ENCODE measurements around the gene NKX1-2. TPM values are rescaled to one million over a fixed set of nuclear protein-coding genes. Genes with fewer than 3 reads are reported as not detected.

The NKX1-2 gene
- total and polyA plus RNA-seq, 4 donors = 0.02 to 0.06 TPM; not detected in 2

- no peak overlapping the region for H3K27ac ChIP-seq (ENCODE audit: low read depth in 1 of 2, low read length in 1 of 2)
- WGBS, 2 donors = 2% methylated on average over 49 to 59 of the region's 59 CpGs
- no peak for TF ChIP-seq CTCF (IDR thresholded peaks at IDR 0.05; ENCODE audit: control extremely low read depth, extremely low read depth)
- H3K36me3 ChIP-seq (ENCODE audit: control insufficient read depth in 4 of 4, insufficient read depth in 4 of 4, low read length in 4 of 4) = no peaks in the 10 kb centered on the region
- no peak overlapping the region for H3K9ac ChIP-seq (ENCODE audit: insufficient read depth in 1 of 2, low read length in 2 of 2)
- ATAC-seq (ENCODE audit: insufficient read depth, low FRiP score) = no peak
- no peaks in the 10 kb centered on the region for H3K9me3 ChIP-seq (ENCODE audit: control insufficient read depth in 4 of 4, insufficient read depth in 3 of 4, low read length in 3 of 4)
- H3K4me1 ChIP-seq (ENCODE audit: control insufficient read depth in 5 of 5, insufficient read depth in 5 of 5, low read length in 5 of 5) = peaks cover 0 to 22% (median 12%) of the 10 kb centered on the region in 5 donors
- DNase-seq = no peak
- peaks cover 31 to 86% (median 75%) of the 10 kb centered on the region in 3 donors for H3K27me3 ChIP-seq (ENCODE audit: control insufficient read depth in 3 of 3, insufficient read depth in 3 of 3, low read length in 2 of 3)
- no peak overlapping the region for H3K4me3 ChIP-seq
Measured at GRCh38 chr10:124449170-124450011, 444 bp downstream of the NKX1-2 start.

- Histone ChIP-seq H3K4me1 (ENCODE audit: control insufficient read depth in 5 of 5, insufficient read depth in 5 of 5, low read length in 5 of 5) (peaks cover 0 to 22% (median 12%) of the 10 kb centered on the region in 5 donors), H3K9me3 (ENCODE audit: control insufficient read depth in 4 of 4, insufficient read depth in 3 of 4, low read length in 3 of 4) (no peaks in the 10 kb centered on the region), H3K4me3 (no peak overlapping the region), H3K36me3 (ENCODE audit: control insufficient read depth in 4 of 4, insufficient read depth in 4 of 4, low read length in 4 of 4) (no peaks in the 10 kb centered on the region), H3K27me3 (ENCODE audit: control insufficient read depth in 3 of 3, insufficient read depth in 3 of 3, low read length in 2 of 3) (peaks cover 31 to 85% (median 71%) of the 10 kb centered on the region in 3 donors), H3K27ac (ENCODE audit: low read depth in 1 of 2, low read length in 1 of 2) (no peak overlapping the region), H3K9ac (ENCODE audit: insufficient read depth in 1 of 2, low read length in 2 of 2) (no peak overlapping the region)
- WGBS, 2 donors = 2% methylated on average over 26 of the region's 26 CpGs
- no peak for DNase-seq
- no peak for ATAC-seq (ENCODE audit: insufficient read depth, low FRiP score)
- TF ChIP-seq CTCF (IDR thresholded peaks at IDR 0.05; ENCODE audit: control extremely low read depth, extremely low read depth) = no peak
Measured at GRCh38 chr10:124448696-124449169, 1.1 kb downstream of the NKX1-2 start.

- no peak overlapping the region for H3K9ac ChIP-seq (ENCODE audit: insufficient read depth in 1 of 2, low read length in 2 of 2)
- ATAC-seq (ENCODE audit: insufficient read depth, low FRiP score) (no peak), DNase-seq (peak in 1 of 3 donors; percentile 15)
- no peaks in the 10 kb centered on the region for H3K36me3 ChIP-seq (ENCODE audit: control insufficient read depth in 4 of 4, insufficient read depth in 4 of 4, low read length in 4 of 4)
- H3K4me1 ChIP-seq (ENCODE audit: control insufficient read depth in 5 of 5, insufficient read depth in 5 of 5, low read length in 5 of 5) = peaks cover 0 to 22% (median 12%) of the 10 kb centered on the region in 5 donors
- no peak overlapping the region for H3K4me3 ChIP-seq
- peaks cover 31 to 88% (median 68%) of the 10 kb centered on the region in 3 donors for H3K27me3 ChIP-seq (ENCODE audit: control insufficient read depth in 3 of 3, insufficient read depth in 3 of 3, low read length in 2 of 3)
- no peak for TF ChIP-seq CTCF (IDR thresholded peaks at IDR 0.05; ENCODE audit: control extremely low read depth, extremely low read depth)
- 3% methylated on average over 47 to 60 of the region's 60 CpGs for WGBS, 2 donors
- no peaks in the 10 kb centered on the region for H3K9me3 ChIP-seq (ENCODE audit: control insufficient read depth in 4 of 4, insufficient read depth in 3 of 4, low read length in 3 of 4)
- no peak overlapping the region for H3K27ac ChIP-seq (ENCODE audit: low read depth in 1 of 2, low read length in 1 of 2)
Measured at GRCh38 chr10:124447751-124448466, 1.9 kb downstream of the NKX1-2 start.
